CD14-positive monocyte (primary cell): ENCODE measurements around the gene PCP4L1. TPM values are rescaled to one million over a fixed set of nuclear protein-coding genes. Genes with fewer than 3 reads are reported as not detected.

Experiments
- DNase-seq, 3 donors: peaks; one replicate each; pipeline ENCODE4 v3.0.0-alpha.2; 2011 to 2022
- H2AFZ ChIP-seq: 2 replicates; pipeline ENCODE4 v1.6.0; 2012; ENCODE audit warnings: mild to moderate bottlenecking, low read depth, low read length, inconsistent platforms; ENCODE audit not compliant: insufficient read depth, poor library complexity, severe bottlenecking
- H3K27ac ChIP-seq, 2 donors: 1 replicate in 1 of 2; 2 replicates in 1 of 2; pipeline ENCODE4 v1.5.1; 2012 to 2013; ENCODE audit warnings: low read length in 2 of 2, control low read depth in 1 of 2, inconsistent platforms in 1 of 2, low read depth in 1 of 2, mild to moderate bottlenecking in 1 of 2
- H3K27me3 ChIP-seq, 2 donors: one replicate each; pipeline versions ENCODE4 v1.6.0 to v1.6.1; 2011 to 2013; ENCODE audit warnings: low read length in 2 of 2; ENCODE audit not compliant: control insufficient read depth in 2 of 2, insufficient read depth in 2 of 2
- H3K36me3 ChIP-seq, 2 donors: replicated peaks in 1 of 2; 1 replicate in 1 of 2; 2 replicates in 1 of 2; pipeline versions ENCODE4 v1.5.1 to v1.6.1; 2012 to 2013; ENCODE audit warnings: low read length in 2 of 2, control low read depth in 1 of 2, inconsistent platforms in 1 of 2, mild to moderate bottlenecking in 1 of 2; ENCODE audit not compliant: insufficient read depth in 2 of 2, control insufficient read depth in 1 of 2
- H3K4me1 ChIP-seq, 2 donors: 1 replicate in 1 of 2; 2 replicates in 1 of 2; pipeline versions ENCODE4 v1.5.1 to v1.6.1; 2012 to 2013; ENCODE audit warnings: low read length in 2 of 2, control low read depth in 1 of 2, inconsistent platforms in 1 of 2, mild to moderate bottlenecking in 1 of 2, moderate library complexity in 1 of 2; ENCODE audit not compliant: insufficient read depth in 2 of 2, control insufficient read depth in 1 of 2
- H3K4me2 ChIP-seq: replicated peaks from 2 replicates; pipeline ENCODE3; 2012; ENCODE audit warnings: low read length, moderate library complexity, mild to moderate bottlenecking; ENCODE audit not compliant: poor library complexity, severe bottlenecking; ENCODE audit errors: extremely low read depth
- H3K4me3 ChIP-seq, 3 experiments: fragments of 200-600 bp in 1 of 3; sonication (generic) in 1 of 3; replicated peaks in 1 of 3; 1 replicate in 2 of 3; 2 replicates in 1 of 3; pipeline ENCODE4 v1.5.1; 2011 to 2013; ENCODE audit warnings: low read length in 3 of 3, mild to moderate bottlenecking in 3 of 3, control low read depth in 2 of 3, low read depth in 2 of 3, inconsistent platforms in 1 of 3, moderate library complexity in 1 of 3
- H3K79me2 ChIP-seq: 2 replicates; pipeline ENCODE4 v1.6.0; 2012; ENCODE audit warnings: mild to moderate bottlenecking, control low read depth, inconsistent platforms, low read length, moderate library complexity; ENCODE audit not compliant: insufficient read depth
- H3K9ac ChIP-seq: 2 replicates; pipeline ENCODE4 v1.6.0; 2017; ENCODE audit warnings: low read length, mild to moderate bottlenecking; ENCODE audit not compliant: insufficient read depth, poor library complexity, severe bottlenecking
- H3K9me3 ChIP-seq, 2 donors: replicated peaks in 1 of 2; 1 replicate in 1 of 2; 2 replicates in 1 of 2; pipeline versions ENCODE4 v1.5.1 to v1.6.1; 2012 to 2013; ENCODE audit warnings: low read length in 2 of 2, control low read depth in 1 of 2; ENCODE audit not compliant: control insufficient read depth in 1 of 2, insufficient read depth in 1 of 2
- H4K20me1 ChIP-seq: 2 replicates; pipeline ENCODE4 v1.6.0; 2012; ENCODE audit warnings: mild to moderate bottlenecking, low read length, control low read depth, moderate library complexity; ENCODE audit not compliant: insufficient read depth
- H3K27ac Mint-ChIP-seq, 7 donors: one replicate each; pipeline ENCODE4 v1.8.0; 2020; ENCODE audit warnings: mild to moderate bottlenecking in 7 of 7, mixed read lengths in 7 of 7, moderate library complexity in 6 of 7, inconsistent platforms in 2 of 7
- H3K27me3 Mint-ChIP-seq, 3 donors: one replicate each; pipeline ENCODE4 v1.8.0; 2021 to 2022; ENCODE audit warnings: low read depth in 3 of 3, mild to moderate bottlenecking in 3 of 3, mixed read lengths in 3 of 3, moderate library complexity in 3 of 3, inconsistent platforms in 1 of 3
- H3K36me3 Mint-ChIP-seq, 2 donors: one replicate each; pipeline ENCODE4 v1.8.0; 2020; ENCODE audit warnings: mixed read lengths in 2 of 2, inconsistent platforms in 1 of 2, mild to moderate bottlenecking in 1 of 2
- H3K4me1 Mint-ChIP-seq: one replicate; pipeline ENCODE4 v1.8.0; 2020; ENCODE audit warnings: mild to moderate bottlenecking, mixed read lengths
- H3K4me3 Mint-ChIP-seq, 2 donors: one replicate each; pipeline ENCODE4 v1.8.0; 2020; ENCODE audit warnings: mild to moderate bottlenecking in 2 of 2, mixed read lengths in 2 of 2, moderate library complexity in 1 of 2
- H3K9me3 Mint-ChIP-seq, 7 donors: one replicate each; pipeline ENCODE4 v1.8.0; 2020 to 2022; ENCODE audit warnings: mixed read lengths in 7 of 7, mild to moderate bottlenecking in 6 of 7, moderate library complexity in 6 of 7, inconsistent platforms in 2 of 7
- WGBS: methylation state at CpG from one replicate; pipeline ENCODE4 v1.1.5; 2013; ENCODE audit warnings: missing lambda C conversion rate; ENCODE audit not compliant: insufficient coverage; 5-methylcytosine and 5-hydroxymethylcytosine counted together
- intact Hi-C, 2 donors: fragments of 100-400 bp; cut with micrococcal nuclease; formaldehyde crosslinking; loops; one replicate each; pipeline versions ENCODE4 v1.15.0 to v1.15.1; 2023
- polyA plus RNA-seq, 3 donors: library from polyadenylated mRNA; depleted of rRNA in 1 of 3; unstranded in 2 of 3; stranded (reverse) in 1 of 3; fragments of 300-500 nt in 2 of 3; fragments of >200 nt in 1 of 3; fragmentation: Illumina TruSeq in 2 of 3; gene quantifications; 1 replicate in 2 of 3; 2 replicates in 1 of 3; pipeline ENCODE4 v1.2.3, GENCODE V29; 2012 to 2021
- TF ChIP-seq, protein P1 (sequence below): fragments of 200-600 bp; IDR thresholded peaks from one replicate; pipeline ENCODE4 v1.8.0; 2022; ENCODE audit warnings: antibody characterized with exemption, mild to moderate bottlenecking

PCP4L1 gene
- polyA plus RNA-seq, 3 donors: not detected

GRCh38 chr1:161313554-161314200 lies 55.1 kb downstream of the PCP4L1 start:
- Mint-ChIP-seq H3K27me3 (peaks cover 0 to 5% (median 1%) of the 10 kb centered on the region in 3 donors), H3K4me1 (peaks cover 20% of the 10 kb centered on the region), H3K9me3 (peaks cover 0 to 3% (median 0%) of the 10 kb centered on the region in 7 donors), H3K4me3 (peak overlapping the region; percentile 97 to 98), H3K36me3 (peaks cover 0 to 2% of the 10 kb centered on the region in 2 donors), H3K27ac (peak overlapping the region; percentile 98 to 100 (median 99))
- Histone ChIP-seq H4K20me1 (no peaks in the 10 kb centered on the region), H3K79me2 (peaks cover 30% of the 10 kb centered on the region), H3K27me3 (no peaks in the 10 kb centered on the region), H3K4me1 (peaks cover 11 to 19% of the 10 kb centered on the region in 2 donors), H3K27ac (peak overlapping the region; percentile 86 to 99), H3K4me3 (peak overlapping the region; percentile 70 to 97 (median 91)), H3K4me2 (peak overlapping the region; percentile 84), H2AFZ (peak overlapping the region; percentile 91), H3K9me3 (no peaks in the 10 kb centered on the region), H3K9ac (peak overlapping the region; percentile 94), H3K36me3 (peaks cover 0 to 7% of the 10 kb centered on the region in 2 donors)
- 10% methylated on average over 18 of the region's 28 CpGs for WGBS
- intact Hi-C loops: loop anchor here (5.0 to 10.0 kb wide), 2 partner anchors 71 to 86 kb away; partner anchors contain the start of gene TOMM40L (in 1 of the 2)
- DNase-seq: no peak
- TF ChIP-seq, protein P1, sequence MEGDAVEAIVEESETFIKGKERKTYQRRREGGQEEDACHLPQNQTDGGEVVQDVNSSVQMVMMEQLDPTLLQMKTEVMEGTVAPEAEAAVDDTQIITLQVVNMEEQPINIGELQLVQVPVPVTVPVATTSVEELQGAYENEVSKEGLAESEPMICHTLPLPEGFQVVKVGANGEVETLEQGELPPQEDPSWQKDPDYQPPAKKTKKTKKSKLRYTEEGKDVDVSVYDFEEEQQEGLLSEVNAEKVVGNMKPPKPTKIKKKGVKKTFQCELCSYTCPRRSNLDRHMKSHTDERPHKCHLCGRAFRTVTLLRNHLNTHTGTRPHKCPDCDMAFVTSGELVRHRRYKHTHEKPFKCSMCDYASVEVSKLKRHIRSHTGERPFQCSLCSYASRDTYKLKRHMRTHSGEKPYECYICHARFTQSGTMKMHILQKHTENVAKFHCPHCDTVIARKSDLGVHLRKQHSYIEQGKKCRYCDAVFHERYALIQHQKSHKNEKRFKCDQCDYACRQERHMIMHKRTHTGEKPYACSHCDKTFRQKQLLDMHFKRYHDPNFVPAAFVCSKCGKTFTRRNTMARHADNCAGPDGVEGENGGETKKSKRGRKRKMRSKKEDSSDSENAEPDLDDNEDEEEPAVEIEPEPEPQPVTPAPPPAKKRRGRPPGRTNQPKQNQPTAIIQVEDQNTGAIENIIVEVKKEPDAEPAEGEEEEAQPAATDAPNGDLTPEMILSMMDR: no peak

DNA sequence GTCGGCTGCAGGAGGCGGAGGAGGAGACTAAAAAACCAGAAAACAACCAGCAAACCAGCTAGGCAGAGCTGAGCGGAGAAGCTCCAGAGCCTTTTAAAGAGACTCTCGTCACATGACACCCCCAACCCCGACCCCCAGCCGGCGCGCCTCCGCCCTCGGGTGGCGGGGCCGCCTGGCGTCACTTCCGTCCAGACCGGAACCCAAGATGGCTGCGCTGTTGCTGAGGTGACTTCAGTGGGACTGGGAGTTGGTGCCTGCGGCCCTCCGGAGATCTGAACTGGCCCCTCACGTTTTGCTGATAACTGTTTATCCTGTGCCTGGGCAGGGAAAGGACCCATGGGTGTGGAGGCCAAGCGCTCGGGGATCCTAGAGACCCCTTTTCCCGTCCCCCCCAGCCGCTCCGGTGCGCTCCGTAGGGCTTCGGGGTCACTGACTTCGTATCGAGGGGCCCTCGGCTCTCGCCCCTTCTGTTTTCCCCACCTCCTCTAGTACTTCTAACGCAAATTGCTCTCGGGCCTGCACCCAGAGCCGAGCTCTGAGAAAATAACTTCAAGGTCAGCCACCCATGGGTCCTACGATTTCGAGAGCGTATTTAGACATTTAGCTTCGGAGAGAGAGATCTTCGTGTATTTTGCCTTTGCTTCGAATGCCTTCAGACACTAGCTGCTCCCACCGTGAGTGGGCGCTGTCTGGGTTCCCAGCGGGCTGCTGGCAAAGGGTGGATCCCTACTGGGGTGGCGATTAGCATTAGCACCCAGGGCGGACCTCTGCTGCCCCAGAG lies 55.8 kb downstream of the PCP4L1 start, which contains the start of gene SDHC:
SDHC (plus strand) TSS at position 181 of the 781 bp plus-strand sequence; CDS start at position 206, 25 bp downstream.
- Histone ChIP-seq H3K9ac (peak within 1 kb of the TSS; percentile 94), H2AFZ (peak within 1 kb of the TSS; percentile 91), H3K9me3 (no peaks in the 10 kb centered on the region), H3K27ac (peak within 1 kb of the TSS; percentile 86 to 99), H3K27me3 (no peaks in the 10 kb centered on the region), H3K4me2 (peak within 1 kb of the TSS; percentile 84), H3K79me2 (peaks cover 30% of the 10 kb centered on the region), H3K36me3 (peaks cover 2 to 9% of the 10 kb centered on the region in 2 donors), H3K4me1 (peaks cover 11 to 17% of the 10 kb centered on the region in 2 donors), H4K20me1 (no peaks in the 10 kb centered on the region), H3K4me3 (peak within 1 kb of the TSS; percentile 70 to 97 (median 91))
- H3K4me3 Mint-ChIP-seq: peak within 1 kb of the TSS; percentile 97 to 98
- H3K36me3 Mint-ChIP-seq: peaks cover 2 to 9% of the 10 kb centered on the region in 2 donors
- intact Hi-C loops: loop anchor here (5.0 to 10.0 kb wide), 2 partner anchors 70 to 87 kb away; partner anchors contain the start of gene TOMM40L (in 1 of the 2)
- TF ChIP-seq, protein P1: peak; percentile 46
- peak within 1 kb of the TSS; percentile 98 to 100 (median 99) for H3K27ac Mint-ChIP-seq
- under 1% methylated on average over 37 of the region's 45 CpGs for WGBS
- peaks cover 0 to 3% (median 0%) of the 10 kb centered on the region in 7 donors for H3K9me3 Mint-ChIP-seq
- peaks cover 20% of the 10 kb centered on the region for H3K4me1 Mint-ChIP-seq
- peak; percentile 87 to 88 (median 87) for DNase-seq
- peaks cover 1 to 5% (median 2%) of the 10 kb centered on the region in 3 donors for H3K27me3 Mint-ChIP-seq
